HuH-7 (cell line): ENCODE measurements around the gene RXFP4.

Experiments
- DNase-seq: peaks from one replicate; pipeline ENCODE4 v3.0.0; 2011; ENCODE audit warnings: low spot score

RXFP4 gene

DNA sequence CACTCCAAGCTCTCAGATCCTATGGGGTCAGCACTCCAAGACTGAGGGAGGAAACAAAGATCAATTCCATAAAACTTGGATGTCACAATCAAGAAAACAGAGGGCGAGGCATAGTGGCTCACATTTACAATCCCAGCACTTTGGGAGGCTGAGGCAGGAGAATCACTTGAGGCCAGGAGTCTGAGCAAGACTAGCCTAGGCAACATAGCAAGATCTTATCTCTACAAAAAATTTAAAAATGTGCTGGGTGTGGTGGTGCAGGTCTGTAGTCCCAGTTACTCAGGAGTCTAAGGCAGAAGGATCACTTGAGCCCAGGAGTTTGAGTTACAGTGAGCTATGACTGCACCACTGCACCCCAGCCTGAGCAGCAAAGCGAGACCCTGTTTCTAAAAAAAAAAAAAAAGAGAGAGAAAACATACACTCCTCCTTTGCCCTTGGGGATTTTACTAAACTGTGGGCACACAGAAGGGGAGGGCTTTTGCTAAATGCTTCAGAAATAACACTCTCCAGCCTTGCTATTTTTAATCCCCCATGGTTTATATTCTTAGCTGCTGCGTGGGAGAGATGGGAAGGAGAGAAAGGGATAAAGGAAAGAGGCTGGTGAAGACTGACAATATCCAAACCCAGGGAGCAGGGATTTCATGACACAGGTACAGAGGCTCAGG, 18.8 kb downstream of the RXFP4 start:
- no peak for DNase-seq

DNA sequence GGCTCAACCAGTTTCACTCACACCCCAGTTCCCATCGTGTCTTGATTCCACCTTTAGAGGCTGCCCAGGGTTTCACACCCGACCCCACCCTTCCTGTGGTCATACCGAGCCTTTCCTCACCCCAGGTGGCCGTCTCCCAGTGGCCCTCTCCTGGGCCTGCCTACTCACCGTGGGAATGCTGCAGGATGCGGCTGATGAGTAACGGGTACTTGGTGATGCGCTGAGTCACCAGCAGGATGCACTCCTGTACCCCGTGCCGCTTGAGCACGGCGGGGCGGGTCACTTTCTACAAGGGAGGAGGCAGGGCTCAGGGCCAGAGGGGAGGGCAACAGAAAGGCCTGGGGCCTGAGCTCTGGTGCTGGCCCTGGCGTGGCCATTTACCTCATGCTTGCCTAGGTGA, 20.5 kb downstream of the RXFP4 start:
- no peak for DNase-seq

DNA sequence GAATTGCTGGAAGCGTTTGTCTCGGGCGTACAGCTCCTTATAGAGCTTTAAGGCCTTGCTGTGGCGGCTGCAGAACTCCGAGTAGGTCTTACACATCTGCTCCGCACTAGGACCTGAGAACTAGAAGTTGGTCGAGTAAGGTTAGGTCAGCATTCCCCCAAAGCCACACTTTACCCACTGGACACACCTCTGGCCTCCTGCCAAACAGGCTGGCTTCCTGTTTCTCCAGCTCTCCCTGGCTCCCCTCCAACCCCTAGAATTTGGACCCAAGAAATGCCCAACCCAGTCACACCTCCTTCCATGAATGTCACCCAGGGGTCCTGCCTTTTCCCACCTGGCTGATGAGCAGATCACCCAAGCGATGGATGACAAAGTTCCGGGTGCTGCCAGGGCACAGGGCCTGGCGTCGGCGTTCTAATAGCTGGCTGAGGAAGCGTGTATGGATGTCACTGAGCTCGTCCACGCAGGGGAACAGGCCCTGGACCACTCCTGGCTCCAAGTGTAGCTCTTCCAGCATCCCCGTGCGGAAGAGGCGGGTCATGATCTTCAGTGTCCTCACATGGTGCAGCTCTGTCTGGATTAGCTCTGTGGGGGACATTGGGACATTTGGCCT, 21.3 kb downstream of the RXFP4 start:
- DNase-seq, result no peak

DNA sequence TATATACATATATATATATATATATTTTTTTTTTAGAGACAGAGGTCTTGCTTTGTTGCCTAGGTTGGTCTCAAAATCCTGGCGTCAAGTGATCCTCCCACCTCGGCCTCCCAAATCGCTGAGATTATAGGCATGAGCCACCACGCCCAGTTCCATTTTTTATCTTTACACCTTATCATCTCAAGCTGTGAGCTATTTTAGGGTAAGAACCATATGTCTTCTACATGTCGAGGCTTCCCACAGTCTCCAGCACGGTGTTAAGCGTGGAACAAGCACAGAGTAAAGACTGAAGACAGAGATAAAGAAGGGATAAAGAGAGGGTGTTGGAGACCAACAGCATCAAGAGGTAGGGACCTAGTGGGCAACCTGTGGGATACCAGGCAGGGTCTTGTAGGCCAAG, 22.8 kb downstream of the RXFP4 start:
- no peak for DNase-seq

DNA sequence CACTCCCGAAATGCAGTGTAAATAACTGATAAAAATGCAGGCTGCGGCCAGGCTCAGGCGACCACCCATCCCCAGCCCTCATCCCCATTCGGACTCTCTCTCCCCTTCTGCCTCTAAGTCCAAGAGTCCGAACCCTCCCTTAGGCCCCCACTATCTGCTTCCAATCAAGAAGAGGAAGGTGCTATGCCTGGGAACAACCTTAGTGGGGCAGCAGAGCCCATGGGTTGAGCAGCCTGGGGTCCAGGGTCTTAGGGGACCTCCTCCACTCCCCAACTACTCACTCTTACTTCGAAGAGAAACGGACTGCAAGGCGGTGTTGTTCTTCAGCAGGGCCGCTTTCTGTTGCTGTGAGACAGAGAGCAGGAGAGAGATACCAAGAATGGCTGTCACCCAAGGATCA, 24.7 kb downstream of the RXFP4 start:
- no peak for DNase-seq

DNA sequence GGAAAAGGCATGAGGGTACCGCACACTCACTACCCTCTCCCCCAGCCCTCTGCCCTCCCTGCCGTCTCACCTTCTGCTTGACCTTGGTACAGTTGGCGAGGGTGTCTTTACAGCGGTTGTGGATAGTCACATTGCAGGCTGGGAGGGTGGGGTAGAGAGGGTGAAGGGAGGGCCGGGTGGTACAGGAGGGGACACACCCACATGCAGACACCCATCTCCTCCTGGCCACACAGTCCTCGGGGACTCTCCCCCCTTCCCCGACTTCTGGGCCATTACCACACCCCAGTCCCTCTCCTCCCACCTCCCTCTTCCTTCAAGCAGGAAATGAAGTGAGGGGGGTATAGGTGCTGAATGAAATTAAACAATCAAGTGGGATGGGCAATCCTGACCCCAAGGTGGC, 25.3 kb downstream of the RXFP4 start:
- DNase-seq, result no peak

DNA sequence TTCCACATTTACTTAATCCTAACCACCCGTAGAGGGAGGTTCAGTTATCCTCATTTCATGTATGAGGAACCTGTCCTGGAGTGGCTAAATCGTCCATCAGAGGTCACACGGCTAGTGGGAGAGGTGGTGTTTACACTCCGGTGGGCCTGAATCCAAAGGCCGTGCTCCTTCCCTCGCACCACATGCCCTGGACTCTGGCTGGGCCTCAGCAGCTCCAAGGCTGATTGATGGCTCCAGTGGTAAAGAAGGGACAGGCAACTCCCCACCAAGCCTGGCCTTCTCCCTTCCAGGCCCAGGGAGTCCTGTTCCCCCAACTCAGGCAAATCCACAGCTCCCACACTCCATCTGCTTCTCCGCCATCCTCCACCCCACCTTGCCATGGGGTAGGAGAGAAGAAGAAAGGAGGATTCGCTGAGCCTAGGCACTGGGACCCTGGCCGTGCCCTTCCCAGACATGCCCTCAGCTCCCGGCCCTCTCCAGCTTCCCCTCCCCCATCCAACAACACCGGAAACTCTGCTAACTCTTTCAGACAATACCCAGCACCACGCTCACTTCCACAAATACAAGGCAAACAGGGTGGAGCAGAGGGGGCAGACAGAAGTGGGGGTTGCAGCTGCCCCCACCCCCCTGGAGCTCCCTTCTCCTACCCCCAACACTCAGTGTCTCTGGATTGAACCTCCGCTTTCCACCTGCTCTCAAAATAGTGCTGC, 26.1 kb downstream of the RXFP4 start:
- peak; percentile 43 for DNase-seq

DNA sequence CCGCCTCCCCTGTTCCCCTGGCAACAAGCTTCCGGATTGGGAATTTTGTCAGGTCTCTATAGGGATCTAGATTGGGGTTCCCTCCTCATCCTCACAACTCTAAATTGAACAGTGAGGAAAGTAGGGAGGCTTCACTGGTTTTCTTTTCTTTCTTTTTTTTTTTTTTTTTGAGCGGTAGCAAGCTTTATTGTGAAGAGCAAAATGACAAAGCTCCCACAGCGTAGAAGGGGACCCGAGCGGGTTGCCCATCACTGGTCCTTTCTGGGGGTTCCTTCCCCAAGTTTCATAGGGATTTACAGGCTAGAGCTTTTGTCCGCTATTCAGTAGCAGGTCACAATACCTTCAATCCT, 26.6 kb downstream of the RXFP4 start:
- DNase-seq, result no peak

DNA sequence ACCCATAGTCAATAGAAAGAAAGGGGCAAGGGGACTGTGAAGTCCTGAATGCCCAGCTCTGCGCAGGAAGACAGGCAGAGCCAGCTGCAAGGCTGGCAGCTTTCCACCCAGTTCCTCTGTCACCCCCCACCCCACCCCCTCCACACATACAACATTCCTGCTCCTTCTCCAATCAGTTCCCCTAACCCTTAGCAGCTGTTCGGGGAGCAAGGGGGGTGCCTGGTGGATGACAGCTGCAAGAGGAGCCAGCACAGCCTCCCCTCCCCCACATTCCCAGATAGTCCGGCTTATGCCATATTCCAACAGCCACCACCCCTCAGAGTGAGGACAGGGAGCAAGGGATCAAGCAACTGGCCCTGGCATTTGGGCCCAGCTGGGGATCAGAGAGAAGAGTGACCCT, 27.2 kb downstream of the RXFP4 start:
- no peak for DNase-seq

DNA sequence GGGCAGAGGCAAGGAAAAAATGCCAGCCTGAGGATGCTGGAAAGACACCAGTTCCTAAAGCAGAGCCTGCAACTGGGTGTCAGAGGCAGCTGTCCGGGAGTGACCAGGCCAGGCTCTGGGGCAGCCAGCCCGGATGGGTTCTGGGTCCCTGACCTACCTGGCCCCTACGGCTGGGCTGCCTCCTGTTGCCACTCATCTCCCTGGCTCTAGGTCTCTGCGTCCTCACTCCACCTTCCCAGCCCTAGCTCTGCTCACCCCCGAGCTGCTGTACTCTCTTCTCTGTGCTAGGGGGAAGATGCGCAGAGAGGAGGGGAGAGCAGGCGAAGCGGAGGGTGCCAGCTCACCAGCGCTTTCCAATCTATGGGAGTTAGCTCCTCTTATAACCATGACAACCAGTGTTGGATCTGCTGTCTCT, 27.9 kb downstream of the RXFP4 start:
- no peak for DNase-seq

DNA sequence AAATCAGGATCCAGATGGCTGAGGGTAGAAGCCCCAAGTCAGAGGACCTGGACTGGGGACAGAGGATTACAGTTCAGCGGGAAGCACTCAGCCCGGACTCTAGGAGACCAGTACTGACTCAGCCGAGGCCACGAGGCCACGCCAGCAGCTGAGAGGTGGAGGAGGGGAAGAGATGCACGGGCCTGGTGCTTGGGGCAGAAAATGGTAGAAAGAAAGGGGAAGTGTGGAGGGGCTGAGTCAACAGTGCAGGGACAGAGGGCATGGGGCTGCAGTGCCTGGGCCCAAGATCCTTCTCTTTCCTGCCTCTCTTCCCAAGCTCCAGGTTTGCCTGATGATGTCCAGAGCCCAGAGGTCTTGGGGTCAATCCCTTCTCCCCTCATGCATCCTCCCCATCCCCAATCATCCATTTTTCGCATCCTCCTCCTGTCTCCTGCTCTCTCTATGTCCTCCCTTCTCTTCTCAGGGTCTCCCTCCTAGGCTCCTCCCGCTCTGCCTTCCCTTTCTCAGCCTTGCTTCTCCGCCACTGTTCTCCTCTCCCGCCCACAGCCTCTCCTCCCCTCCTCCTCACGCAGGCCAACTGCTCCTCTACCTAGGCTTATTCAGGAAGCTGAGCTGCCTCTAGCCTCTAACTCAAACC, 29.2 kb downstream of the RXFP4 start:
- no peak for DNase-seq

DNA sequence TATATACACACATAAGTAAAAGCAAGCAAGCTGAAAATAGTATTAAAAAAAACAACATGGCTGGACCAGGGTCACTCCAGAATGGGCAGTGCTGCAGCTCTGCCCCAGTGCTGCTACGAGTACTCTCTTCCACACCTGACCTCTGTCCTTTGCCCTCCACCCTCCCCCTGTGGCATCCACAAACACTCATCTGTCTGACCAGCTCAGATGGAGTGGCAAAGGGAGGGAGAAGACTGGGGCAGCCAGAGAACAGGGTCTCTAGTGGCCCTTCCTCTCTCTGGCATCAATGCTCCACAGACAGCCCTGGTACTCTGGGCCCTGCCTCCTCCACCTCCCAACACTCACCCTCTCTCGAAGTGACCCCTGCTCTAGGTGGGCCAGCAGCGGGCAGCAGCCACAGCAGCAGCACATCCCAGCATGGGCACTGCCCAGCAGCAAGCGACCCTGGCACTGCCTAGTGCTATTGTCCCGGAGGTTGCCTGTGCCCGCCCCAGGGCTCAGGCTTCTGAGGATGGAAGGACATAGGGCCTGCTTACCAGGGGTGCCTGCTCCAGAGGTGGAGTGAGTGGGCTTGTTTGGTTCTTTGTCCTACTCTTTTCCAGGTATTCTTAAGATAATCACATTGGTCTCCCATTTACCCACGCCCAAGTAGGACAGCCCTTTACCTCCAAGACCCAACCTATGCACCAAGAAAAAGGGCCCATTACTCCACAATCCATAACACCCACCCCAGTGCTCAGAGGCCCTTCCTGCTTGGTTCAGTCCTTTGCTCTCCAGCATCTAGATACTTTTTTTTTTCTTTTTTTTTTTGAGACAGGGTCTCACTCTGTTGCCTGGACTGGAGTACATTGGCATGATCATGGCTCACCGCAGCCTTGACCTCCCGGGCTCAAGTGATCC, 30.7 kb downstream of the RXFP4 start:
- DNase-seq, result no peak

DNA sequence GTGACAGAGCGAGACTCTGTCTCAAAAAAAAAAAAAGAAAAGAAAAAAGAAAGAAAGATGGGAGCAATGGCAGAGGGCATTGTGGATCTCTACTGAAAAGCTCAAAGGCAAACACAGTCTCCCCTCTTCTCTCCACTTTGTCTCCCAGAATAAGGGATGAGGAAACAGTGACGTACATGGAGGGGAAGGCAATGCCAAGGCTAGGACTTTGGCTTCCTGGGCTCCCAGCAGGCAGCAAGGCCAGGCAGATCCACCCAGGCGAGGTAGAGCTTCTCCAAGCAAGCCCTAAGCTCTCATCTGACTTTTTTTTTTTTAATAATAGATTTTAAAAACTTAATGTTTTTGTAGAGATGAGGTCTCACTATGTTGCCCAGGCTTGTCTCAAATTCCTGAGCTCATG, 32.3 kb downstream of the RXFP4 start:
- no peak for DNase-seq

DNA sequence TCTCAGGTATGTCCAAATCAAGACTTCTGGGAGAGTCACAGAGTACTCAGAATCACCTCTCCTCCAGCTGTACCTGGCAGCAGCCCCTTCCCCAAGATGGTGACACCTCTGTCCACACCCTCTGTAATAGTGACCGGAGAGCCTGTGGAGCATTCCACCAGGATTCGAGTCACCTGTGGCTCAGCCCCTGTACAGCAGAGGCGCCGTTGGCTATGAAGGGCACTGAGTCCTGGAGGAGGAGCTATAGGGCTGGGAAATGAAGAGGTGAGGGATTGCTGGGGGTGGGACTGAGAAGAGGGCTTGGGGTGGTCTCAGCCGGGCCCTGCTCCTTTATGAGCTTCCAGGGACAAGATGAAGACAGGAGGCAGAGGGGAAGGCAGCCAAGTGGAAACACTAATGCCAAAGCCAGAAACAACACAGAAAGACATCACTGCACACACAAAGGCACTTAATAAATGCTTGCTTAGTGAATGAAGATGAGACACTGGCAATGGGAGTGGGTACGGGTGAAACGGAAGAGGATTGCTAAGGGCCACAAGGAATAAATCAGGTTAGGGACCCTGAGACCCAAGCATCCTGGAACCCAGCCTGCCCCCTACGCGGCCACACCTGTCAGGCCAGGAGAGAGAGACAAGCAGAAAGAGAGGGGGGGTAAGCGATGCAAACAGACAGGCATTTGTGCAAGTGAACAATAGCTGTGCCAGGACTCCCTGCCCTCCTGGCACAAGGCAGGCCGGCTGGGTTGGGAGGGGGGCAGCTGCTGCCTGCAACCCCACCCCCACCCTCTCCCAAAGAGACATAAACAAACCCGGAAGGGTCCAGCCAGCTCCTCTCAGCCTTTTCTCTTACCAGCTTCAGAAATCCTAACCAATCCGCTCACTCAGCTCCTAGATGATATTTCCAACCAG, 33.0 kb downstream of the RXFP4 start:
- no peak for DNase-seq

DNA sequence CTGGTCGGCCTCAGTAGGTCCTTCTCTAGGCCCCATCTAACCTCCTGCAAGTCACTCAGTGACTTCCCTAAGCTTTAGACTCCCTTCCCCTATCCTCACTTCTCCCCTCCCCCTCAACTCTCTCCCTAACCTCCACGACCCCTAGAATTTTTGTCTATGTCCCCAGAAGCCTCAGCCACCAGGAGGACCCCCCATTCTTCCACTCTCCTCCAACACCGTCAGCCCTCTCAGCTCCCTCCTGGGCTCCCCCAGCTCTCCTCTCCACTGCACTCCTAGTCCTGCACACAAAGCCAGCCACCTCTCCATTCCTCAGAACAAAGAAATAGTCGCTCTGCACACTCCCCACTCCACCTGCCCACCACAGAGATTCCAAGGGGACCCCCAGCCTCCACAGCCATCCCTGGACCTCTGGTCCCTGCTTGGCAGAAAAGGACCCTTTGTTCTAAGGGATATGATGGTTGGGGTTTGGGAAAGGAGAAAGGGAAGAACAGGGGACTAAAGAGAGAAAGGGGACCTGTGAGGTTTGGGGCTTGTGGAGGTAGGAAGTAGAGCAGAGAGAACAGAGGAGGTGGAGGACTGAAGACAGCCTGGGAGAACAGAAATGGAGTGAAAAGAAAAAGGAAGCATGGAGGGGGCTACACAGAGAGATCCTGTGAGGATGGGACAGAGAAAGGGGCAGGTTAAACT, 34.1 kb downstream of the RXFP4 start:
- no peak for DNase-seq

DNA sequence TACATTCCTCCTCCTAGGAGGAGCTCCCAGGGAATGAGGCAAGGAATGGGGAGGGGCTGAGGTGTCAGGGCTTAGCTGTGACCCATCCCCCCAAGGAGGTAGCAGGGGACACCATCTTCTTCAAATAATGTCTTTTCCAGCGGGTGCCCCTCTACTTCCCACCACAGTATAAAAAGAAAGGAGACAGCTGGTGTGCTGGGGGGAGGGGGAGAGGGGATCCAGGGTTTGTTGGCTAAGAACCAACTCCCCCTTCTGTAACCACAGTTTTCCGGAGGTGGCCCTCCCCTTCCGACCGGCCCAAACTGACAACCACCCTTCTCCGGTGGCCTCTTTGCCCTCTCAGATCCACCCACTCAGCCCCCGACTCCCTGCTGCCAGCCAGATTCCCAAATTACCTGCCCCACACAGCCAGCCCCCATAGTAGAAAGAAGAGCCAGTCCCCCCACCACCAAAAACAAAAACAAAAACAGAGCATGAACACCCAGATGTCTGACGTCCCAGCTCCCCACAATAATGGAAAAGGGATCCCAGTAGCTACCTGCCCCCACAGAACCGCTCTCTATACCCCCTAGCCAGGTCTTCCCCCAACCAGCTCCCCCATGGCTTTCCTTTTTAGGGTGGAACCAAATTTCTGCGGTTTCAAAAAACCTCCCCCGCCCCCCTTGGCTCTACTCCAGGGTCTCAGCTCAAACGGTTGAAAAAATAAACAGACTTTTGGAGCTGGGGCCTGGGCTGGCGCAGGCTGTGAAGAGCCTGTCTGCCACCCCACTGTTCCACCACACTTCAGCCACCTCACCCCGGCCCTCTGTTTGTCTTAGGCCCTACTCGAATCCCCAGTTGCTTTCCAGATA, 34.8 kb downstream of the RXFP4 start:
- no peak for DNase-seq

DNA sequence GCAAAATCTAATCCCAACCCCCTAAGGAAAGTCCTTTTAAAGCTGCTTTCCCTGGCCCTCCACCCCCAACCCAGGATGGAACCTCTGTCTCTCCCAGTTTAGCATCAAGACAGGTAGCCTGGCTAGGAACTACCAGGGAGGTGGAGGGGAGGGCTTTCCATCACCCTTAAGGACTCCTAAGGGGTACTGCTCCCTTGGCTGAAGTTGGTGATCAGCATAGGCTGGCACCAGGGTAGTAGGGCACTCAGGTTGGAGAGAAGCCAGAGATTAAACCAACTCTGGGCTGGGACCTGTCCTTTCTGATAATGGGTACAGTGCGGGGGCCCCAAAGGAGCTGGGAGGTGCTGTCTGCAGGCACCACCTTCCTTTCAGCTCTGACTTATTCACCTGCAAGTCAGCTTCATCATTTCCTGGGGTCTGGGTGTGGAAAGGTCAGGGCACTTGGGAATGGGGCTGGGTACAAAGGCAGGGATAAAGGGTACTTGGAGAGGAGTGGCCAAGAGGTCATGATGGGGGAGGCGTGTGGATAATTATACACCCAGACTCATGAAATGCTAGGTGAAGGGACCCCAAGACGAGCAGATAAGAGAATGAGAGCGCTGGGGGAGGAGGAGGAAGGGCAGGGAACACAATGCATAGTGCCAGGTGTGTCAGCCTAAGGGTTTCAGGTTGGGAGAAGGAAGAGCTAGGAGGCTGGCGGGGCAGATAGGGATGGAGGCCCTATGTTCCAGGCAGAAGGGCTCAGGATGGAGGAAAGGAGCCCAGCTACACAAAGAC, 35.7 kb downstream of the RXFP4 start:
- DNase-seq, result no peak

DNA sequence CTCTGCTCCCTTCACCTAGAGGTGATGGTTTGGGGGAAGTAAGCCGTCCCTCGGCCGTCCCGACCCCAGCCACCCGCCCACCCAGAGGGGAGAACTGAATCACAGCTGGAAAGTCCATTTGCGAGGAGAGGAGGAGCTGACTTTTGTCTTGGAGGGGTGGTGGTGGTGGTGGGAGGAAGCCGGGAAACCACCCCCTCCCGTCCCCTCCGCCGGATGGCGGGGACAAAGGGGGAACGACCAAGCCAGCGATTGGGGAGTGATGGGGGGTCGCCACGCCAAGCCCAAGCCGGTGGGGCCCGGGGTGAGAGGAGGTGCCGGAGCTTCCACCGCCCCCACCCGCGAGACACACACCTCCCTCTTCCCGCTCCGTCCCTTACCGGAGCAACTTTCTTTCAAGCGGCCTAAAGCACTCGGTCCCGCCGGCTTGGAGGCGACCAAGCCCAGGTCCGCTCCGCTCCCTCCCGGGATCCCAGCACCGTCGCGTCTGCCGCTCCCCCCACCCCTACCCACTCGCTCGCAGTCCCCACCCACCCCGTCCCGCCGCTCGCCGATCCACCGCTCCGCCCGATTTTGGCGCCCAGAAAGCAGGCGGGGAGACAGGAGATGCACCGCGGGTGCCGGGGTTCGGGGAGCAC, 36.4 kb downstream of the RXFP4 start:
- peak; percentile 72 for DNase-seq
